HepG2 (cell line): ENCODE results near the gene SOHLH2. TPM values are rescaled to one million over a fixed set of nuclear protein-coding genes. Genes with fewer than 3 reads are reported as not detected.

ENCODE experiments used
- ATAC-seq: fragments of 200-7000 bp; cut with Tn5 transposase; 3 replicates; pipeline ENCODE4 v1.9.1; 2020; ENCODE audit warnings: mild to moderate bottlenecking, moderate library complexity
- BruUV-seq: library from RNA; stranded (reverse); fragments of 400-500 nt; replicated peaks from 2 replicates; lab custom pipeline; 2021; lab: Mats Ljungman, UMichigan
- CTCF ChIA-PET: fragments of 300-600 bp; formaldehyde crosslinking; extraction: SDS; loops from one replicate; lab custom pipeline; 2021; ENCODE audit warnings: low total read pairs, inconsistent platforms, low intra/inter-chr PET ratio; lab: Yijun Ruan, JAX
- POLR2A ChIA-PET: fragments of 350-600 bp; sonication (Branson Sonifier 250); formaldehyde crosslinking; loops from one replicate; lab custom pipeline; 2020; ENCODE audit warnings: antibody characterized with exemption, inconsistent platforms; lab: Yijun Ruan, JAX
- DNase-seq: peaks from one replicate; pipeline ENCODE4 v3.0.0-alpha.2; 2015; ENCODE audit warnings: low spot score
- FAIRE-seq: peaks from 3 replicates; lab custom pipeline; 2011; peaks lifted over from hg19 to GRCh38; lab: Jason Lieb, UNC
- H2AFZ ChIP-seq: one replicate; pipeline ENCODE4 v1.6.1; 2011; ENCODE audit warnings: low read length, inconsistent platforms
- H3K27ac ChIP-seq: fragments of 300-600 bp; 3 replicates; pipeline ENCODE4 v1.8.0; 2011; ENCODE audit warnings: mixed run types, mild to moderate bottlenecking, mixed read lengths, low read length, inconsistent platforms; ENCODE audit not compliant: insufficient read depth; ENCODE audit errors: extremely low read length
- H3K27me3 ChIP-seq, 2 experiments: fragments of 200-600 bp in 1 of 2; 2 replicates in 1 of 2; 3 replicates in 1 of 2; pipeline versions ENCODE4 v1.6.0 to v1.8.0; 2011; ENCODE audit warnings: low read length in 2 of 2, mild to moderate bottlenecking in 2 of 2, moderate library complexity in 2 of 2, inconsistent platforms in 1 of 2; ENCODE audit not compliant: insufficient read depth in 2 of 2, control insufficient read depth in 1 of 2
- H3K36me3 ChIP-seq, 2 experiments: fragments of 200-600 bp in 1 of 2; replicated peaks in 1 of 2; 2 replicates in 1 of 2; 3 replicates in 1 of 2; pipeline versions ENCODE4 v1.5.1 to v1.8.0; 2011; ENCODE audit warnings: low read length in 2 of 2, inconsistent platforms in 1 of 2; ENCODE audit not compliant: insufficient read depth in 2 of 2, control insufficient read depth in 1 of 2
- H3K4me1 ChIP-seq: 2 replicates; pipeline ENCODE4 v1.5.1; 2012; ENCODE audit warnings: low read length, inconsistent platforms; ENCODE audit not compliant: insufficient read depth
- H3K4me2 ChIP-seq: 2 replicates; pipeline ENCODE4 v1.6.0; 2011; ENCODE audit warnings: low read depth, low read length, inconsistent platforms
- H3K4me3 ChIP-seq, 3 experiments: fragments of 200-600 bp in 1 of 3; sonication (generic), shearing (Covaris generic) in 1 of 3; replicated peaks in 1 of 3; 2 replicates each; pipeline ENCODE4 v1.5.1; 2011 to 2016; ENCODE audit warnings: low read length in 3 of 3, inconsistent platforms in 2 of 3, low read depth in 2 of 3, mild to moderate bottlenecking in 2 of 3, control low read depth in 1 of 3, mixed read lengths in 1 of 3; ENCODE audit not compliant: insufficient read depth in 1 of 3
- H3K79me2 ChIP-seq: one replicate; pipeline ENCODE4 v1.6.1; 2011; ENCODE audit warnings: low read length, inconsistent platforms; ENCODE audit not compliant: insufficient read depth
- H3K9ac ChIP-seq: 2 replicates; pipeline ENCODE4 v1.6.0; 2011; ENCODE audit warnings: mild to moderate bottlenecking, low read depth, low read length, inconsistent platforms; ENCODE audit not compliant: insufficient read depth
- H3K9me3 ChIP-seq: 2 replicates; pipeline ENCODE4 v1.5.1; 2012; ENCODE audit warnings: mild to moderate bottlenecking, low read length
- H4K20me1 ChIP-seq: 2 replicates; pipeline ENCODE4 v1.6.0; 2011; ENCODE audit warnings: inconsistent platforms, mild to moderate bottlenecking, low read length, moderate library complexity; ENCODE audit not compliant: insufficient read depth
- ESRRA ChIP-seq: sonication (generic); formaldehyde crosslinking; IDR thresholded peaks from 2 replicates; pipeline ENCODE4 v1.5.1; 2020; ENCODE audit warnings: mild to moderate bottlenecking, low read depth, missing genetic modification reagents
- HDAC6 ChIP-seq: fragments of 200-600 bp; sonication (generic); IDR thresholded peaks from 2 replicates; pipeline ENCODE4 v1.7.0; 2017; ENCODE audit warnings: mild to moderate bottlenecking, antibody characterized with exemption, low read length, low read depth
- HOXD1 ChIP-seq: sonication (generic); formaldehyde crosslinking; IDR thresholded peaks from 2 replicates; pipeline ENCODE4 v1.5.0; 2020; ENCODE audit warnings: missing genetic modification reagents
- RERE ChIP-seq: IDR thresholded peaks from 2 replicates; pipeline ENCODE4 v1.6.1; 2016; ENCODE audit warnings: low read depth, missing genetic modification reagents, missing compliant biosample characterization
- SOX5 ChIP-seq: IDR thresholded peaks from 2 replicates; pipeline ENCODE4 v1.6.1; 2016; ENCODE audit warnings: borderline replicate concordance
- XRCC5 ChIP-seq: fragments of 200-400 bp; formaldehyde crosslinking; optimal IDR thresholded peaks from 2 replicates; pipeline ENCODE3; 2017; ENCODE audit warnings: mild to moderate bottlenecking, low read length
- ZNF253 ChIP-seq: sonication (generic); formaldehyde crosslinking; IDR thresholded peaks from 2 replicates; pipeline ENCODE4 v1.8.0; 2022; ENCODE audit warnings: mild to moderate bottlenecking, missing genetic modification reagents, borderline replicate concordance
- ZNF329 ChIP-seq: sonication (generic); formaldehyde crosslinking; IDR thresholded peaks from 2 replicates; pipeline ENCODE4 v1.9.0; 2021; ENCODE audit warnings: low read depth, mild to moderate bottlenecking, missing genetic modification reagents
- ZNF441 ChIP-seq: sonication (generic); formaldehyde crosslinking; IDR thresholded peaks from 2 replicates; pipeline ENCODE4 v1.7.0; 2021; ENCODE audit warnings: missing genetic modification reagents, borderline replicate concordance
- ZNF567 ChIP-seq: sonication (generic); formaldehyde crosslinking; IDR thresholded peaks from 2 replicates; pipeline ENCODE4 v1.8.1; 2023; ENCODE audit warnings: mild to moderate bottlenecking, missing genetic modification reagents, borderline replicate concordance
- ZNF790 ChIP-seq: sonication (generic); formaldehyde crosslinking; IDR thresholded peaks from 2 replicates; pipeline ENCODE4 v1.8.0; 2022; ENCODE audit warnings: missing genetic modification reagents, mild to moderate bottlenecking, borderline replicate concordance
- ZNF83 ChIP-seq: sonication (generic); formaldehyde crosslinking; IDR thresholded peaks from 2 replicates; pipeline ENCODE4 v1.4.0; 2020; ENCODE audit warnings: missing genetic modification reagents, mild to moderate bottlenecking, borderline replicate concordance
- WGBS: methylation state at CpG from one replicate; pipeline ENCODE4 v1.1.6; 2017; ENCODE audit warnings: low lambda C conversion rate; 5-methylcytosine and 5-hydroxymethylcytosine counted together
- in situ Hi-C: cut with HindIII; loops from 2 replicates; pipeline ENCODE4 v1.10.0; 2017; ENCODE audit warnings: low pct_unique_long_range_greater_than_20kb; ENCODE audit not compliant: extremely low pct_ligation_motif_present
- intact Hi-C: fragments of 100-400 bp; cut with micrococcal nuclease; formaldehyde crosslinking; loops from one replicate; pipeline ENCODE4 v1.10.0; 2022; ENCODE audit not compliant: unreplicated experiment
- polyA plus RNA-seq, 8 experiments: library from polyadenylated mRNA; depleted of rRNA in 3 of 8; stranded (reverse) in 7 of 8; unstranded in 1 of 8; fragments of >200 nt; fragmentation: Illumina TruSeq in 4 of 8; extraction: Trizol in 4 of 8; gene quantifications; 2 replicates each; pipeline versions ENCODE4 v1.2.1 to v1.2.3, GENCODE V29; 2011 to 2016; ENCODE audit warnings: low read depth in 4 of 8, missing spikeins in 1 of 8, mixed read lengths in 1 of 8; ENCODE audit not compliant: insufficient read depth in 1 of 8
- total RNA-seq, 5 experiments: library from RNA; depleted of rRNA; stranded (reverse); fragments of >200 nt; fragmentation: Illumina TruSeq; extraction: Trizol; gene quantifications; 2 replicates each; pipeline ENCODE4 v1.2.3, GENCODE V29; 2016; ENCODE audit warnings: low read depth in 1 of 5
- TF ChIP-seq, protein P1 (sequence below): sonication (generic); formaldehyde crosslinking; conservative IDR thresholded peaks from 2 replicates; pipeline ENCODE4 v1.4.0; 2020; ENCODE audit warnings: mild to moderate bottlenecking, missing genetic modification reagents, moderate library complexity
- TF ChIP-seq, protein P2 (sequence below): sonication (generic); formaldehyde crosslinking; IDR thresholded peaks from 2 replicates; pipeline ENCODE4 v1.8.0; 2022; ENCODE audit warnings: mild to moderate bottlenecking, missing genetic modification reagents, moderate library complexity

The SOHLH2 gene
- total and polyA plus RNA-seq, 2 of the 13 experiments (the other 11 are each of a cell fraction or from before 2014, with no cell fraction given), result not detected

GRCh38 chr13:36151591-36151990 lies 62.8 kb downstream of the SOHLH2 start:
- Histone ChIP-seq H3K4me2 (no peak overlapping the region), H3K79me2 (no peaks in the 10 kb centered on the region), H3K27me3 (no peaks in the 10 kb centered on the region), H3K4me1 (no peaks in the 10 kb centered on the region), H3K36me3 (no peaks in the 10 kb centered on the region), H3K4me3 (no peak overlapping the region), H4K20me1 (no peaks in the 10 kb centered on the region), H2AFZ (no peak overlapping the region), H3K27ac (no peak overlapping the region), H3K9me3 (no peaks in the 10 kb centered on the region), H3K9ac (no peak overlapping the region)
- POLR2A ChIA-PET, result no interaction called here
- BruUV-seq, result no TSS peak
- intact Hi-C loops, result no loop called here
- in situ Hi-C loops, result no loop called here
- FAIRE-seq (no peak), DNase-seq (no peak), ATAC-seq (no peak)
- no CpG with 5 or more reads among the region's 1 CpG for WGBS
- CTCF ChIA-PET, result no interaction called here
- TF ChIP-seq ZNF83 (CRISPR knock-in tag) (no peak), ZNF329 (CRISPR knock-in tag) (no peak), HDAC6 (no peak), ZNF790 (CRISPR knock-in tag) (no peak), SOX5 (no peak), ZNF253 (CRISPR knock-in tag) (no peak), ESRRA (CRISPR knock-in tag) (no peak), ZNF567 (no peak), HOXD1 (CRISPR knock-in tag) (no peak), RERE (CRISPR knock-in tag) (no peak), ZNF441 (CRISPR knock-in tag) (no peak), XRCC5 (no peak)
- TF ChIP-seq, protein P1, sequence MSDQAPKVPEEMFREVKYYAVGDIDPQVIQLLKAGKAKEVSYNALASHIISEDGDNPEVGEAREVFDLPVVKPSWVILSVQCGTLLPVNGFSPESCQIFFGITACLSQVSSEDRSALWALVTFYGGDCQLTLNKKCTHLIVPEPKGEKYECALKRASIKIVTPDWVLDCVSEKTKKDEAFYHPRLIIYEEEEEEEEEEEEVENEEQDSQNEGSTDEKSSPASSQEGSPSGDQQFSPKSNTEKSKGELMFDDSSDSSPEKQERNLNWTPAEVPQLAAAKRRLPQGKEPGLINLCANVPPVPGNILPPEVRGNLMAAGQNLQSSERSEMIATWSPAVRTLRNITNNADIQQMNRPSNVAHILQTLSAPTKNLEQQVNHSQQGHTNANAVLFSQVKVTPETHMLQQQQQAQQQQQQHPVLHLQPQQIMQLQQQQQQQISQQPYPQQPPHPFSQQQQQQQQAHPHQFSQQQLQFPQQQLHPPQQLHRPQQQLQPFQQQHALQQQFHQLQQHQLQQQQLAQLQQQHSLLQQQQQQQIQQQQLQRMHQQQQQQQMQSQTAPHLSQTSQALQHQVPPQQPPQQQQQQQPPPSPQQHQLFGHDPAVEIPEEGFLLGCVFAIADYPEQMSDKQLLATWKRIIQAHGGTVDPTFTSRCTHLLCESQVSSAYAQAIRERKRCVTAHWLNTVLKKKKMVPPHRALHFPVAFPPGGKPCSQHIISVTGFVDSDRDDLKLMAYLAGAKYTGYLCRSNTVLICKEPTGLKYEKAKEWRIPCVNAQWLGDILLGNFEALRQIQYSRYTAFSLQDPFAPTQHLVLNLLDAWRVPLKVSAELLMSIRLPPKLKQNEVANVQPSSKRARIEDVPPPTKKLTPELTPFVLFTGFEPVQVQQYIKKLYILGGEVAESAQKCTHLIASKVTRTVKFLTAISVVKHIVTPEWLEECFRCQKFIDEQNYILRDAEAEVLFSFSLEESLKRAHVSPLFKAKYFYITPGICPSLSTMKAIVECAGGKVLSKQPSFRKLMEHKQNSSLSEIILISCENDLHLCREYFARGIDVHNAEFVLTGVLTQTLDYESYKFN, result no peak
- TF ChIP-seq, protein P2, sequence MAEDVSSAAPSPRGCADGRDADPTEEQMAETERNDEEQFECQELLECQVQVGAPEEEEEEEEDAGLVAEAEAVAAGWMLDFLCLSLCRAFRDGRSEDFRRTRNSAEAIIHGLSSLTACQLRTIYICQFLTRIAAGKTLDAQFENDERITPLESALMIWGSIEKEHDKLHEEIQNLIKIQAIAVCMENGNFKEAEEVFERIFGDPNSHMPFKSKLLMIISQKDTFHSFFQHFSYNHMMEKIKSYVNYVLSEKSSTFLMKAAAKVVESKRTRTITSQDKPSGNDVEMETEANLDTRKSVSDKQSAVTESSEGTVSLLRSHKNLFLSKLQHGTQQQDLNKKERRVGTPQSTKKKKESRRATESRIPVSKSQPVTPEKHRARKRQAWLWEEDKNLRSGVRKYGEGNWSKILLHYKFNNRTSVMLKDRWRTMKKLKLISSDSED (CRISPR knock-in tag), result no peak
